IMR-90 (cell line): ENCODE data around the gene SMC4. TPM values are rescaled to one million over a fixed set of nuclear protein-coding genes. Genes with fewer than 3 reads are reported as not detected.

Experiments used
- ATAC-seq: fragments of 200-7000 bp; cut with Tn5 transposase; 2 replicates; pipeline ENCODE4 v1.9.1; 2020; ENCODE audit warnings: low read depth, mild to moderate bottlenecking, moderate library complexity
- BruUV-seq: library from RNA; stranded (reverse); fragments of 400-500 nt; replicated peaks from 2 replicates; lab custom pipeline; 2021; lab: Mats Ljungman, UMichigan
- CTCF ChIA-PET: fragments of 300-600 bp; formaldehyde crosslinking; extraction: SDS; loops from one replicate; lab custom pipeline; 2021; ENCODE audit warnings: antibody characterized with exemption; lab: Yijun Ruan, JAX
- POLR2A ChIA-PET: fragments of 300-600 bp; sonication (Branson Sonifier 250); formaldehyde crosslinking; loops from one replicate; lab custom pipeline; 2022; ENCODE audit warnings: antibody characterized with exemption; ENCODE audit not compliant: unreplicated experiment; lab: Charles Lee
- DNase-seq: peaks from one replicate; pipeline ENCODE4 v3.0.0; 2013
- H2AFZ ChIP-seq: replicated peaks from 2 replicates; pipeline ENCODE3; 2013; ENCODE audit warnings: low read length, mild to moderate bottlenecking; ENCODE audit not compliant: poor library complexity
- H2AK5ac ChIP-seq: 2 replicates; pipeline ENCODE4 v1.6.1; 2013; ENCODE audit warnings: low read depth, low read length, inconsistent platforms
- H2AK9ac ChIP-seq: replicated peaks from 2 replicates; pipeline ENCODE3; 2013; ENCODE audit warnings: mild to moderate bottlenecking, low read depth, low read length, moderate library complexity; ENCODE audit not compliant: poor library complexity
- H2BK120ac ChIP-seq: 2 replicates; pipeline ENCODE4 v1.6.1; 2013; ENCODE audit warnings: low read depth, low read length, inconsistent platforms
- H2BK15ac ChIP-seq: 3 replicates; pipeline ENCODE4 v1.6.1; 2013; ENCODE audit warnings: low read depth, low read length, inconsistent platforms
- H2BK20ac ChIP-seq: 2 replicates; pipeline ENCODE4 v1.6.1; 2013; ENCODE audit warnings: low read depth, mild to moderate bottlenecking, inconsistent platforms, low read length, moderate library complexity
- H2BK5ac ChIP-seq: 2 replicates; pipeline ENCODE4 v1.6.1; 2013; ENCODE audit warnings: mild to moderate bottlenecking, low read depth, low read length, inconsistent platforms; ENCODE audit not compliant: poor library complexity, severe bottlenecking
- H3K14ac ChIP-seq: replicated peaks from 2 replicates; pipeline ENCODE4 v1.6.1; 2013; ENCODE audit warnings: low read depth, low read length, inconsistent platforms
- H3K18ac ChIP-seq: 2 replicates; pipeline ENCODE4 v1.6.1; 2013; ENCODE audit warnings: low read depth, low read length, control low read depth
- H3K23ac ChIP-seq: 2 replicates; pipeline ENCODE4 v1.6.1; 2013; ENCODE audit warnings: low read depth, low read length, inconsistent platforms
- H3K27ac ChIP-seq: 2 replicates; pipeline ENCODE4 v1.5.1; 2013; ENCODE audit warnings: mild to moderate bottlenecking, control low read depth, low read length; ENCODE audit not compliant: insufficient read depth
- H3K27me3 ChIP-seq: 2 replicates; pipeline ENCODE4 v1.6.1; 2013; ENCODE audit warnings: low read length; ENCODE audit not compliant: control insufficient read depth, insufficient read depth
- H3K36me3 ChIP-seq: 2 replicates; pipeline ENCODE4 v1.6.1; 2013; ENCODE audit warnings: low read length, mixed read lengths; ENCODE audit not compliant: control insufficient read depth, insufficient read depth
- H3K4ac ChIP-seq: 2 replicates; pipeline ENCODE4 v1.6.1; 2013; ENCODE audit warnings: low read depth, low read length, inconsistent platforms
- H3K4me1 ChIP-seq: 2 replicates; pipeline ENCODE4 v1.6.1; 2013; ENCODE audit warnings: low read length, mixed read lengths; ENCODE audit not compliant: control insufficient read depth, insufficient read depth
- H3K4me2 ChIP-seq: 2 replicates; pipeline ENCODE4 v1.6.1; 2013; ENCODE audit warnings: low read depth, mild to moderate bottlenecking, control low read depth, low read length, moderate library complexity
- H3K4me3 ChIP-seq: 2 replicates; pipeline ENCODE4 v1.5.1; 2013; ENCODE audit warnings: low read depth, mild to moderate bottlenecking, control low read depth, low read length, moderate library complexity; ENCODE audit not compliant: insufficient read depth
- H3K56ac ChIP-seq: 2 replicates; pipeline ENCODE4 v1.6.1; 2013; ENCODE audit warnings: low read length, inconsistent platforms; ENCODE audit not compliant: insufficient read depth; ENCODE audit errors: extremely low read depth
- H3K79me1 ChIP-seq, 2 experiments: 2 replicates each; pipeline ENCODE4 v1.6.1; 2013; ENCODE audit warnings: low read length in 2 of 2, inconsistent platforms in 1 of 2, low read depth in 1 of 2
- H3K9ac ChIP-seq: 2 replicates; pipeline ENCODE4 v1.6.1; 2013; ENCODE audit warnings: low read depth, low read length, control low read depth
- H3K9me1 ChIP-seq: 2 replicates; pipeline ENCODE4 v1.6.1; 2013; ENCODE audit warnings: low read length, inconsistent platforms; ENCODE audit not compliant: insufficient read depth
- H3K9me3 ChIP-seq: 2 replicates; pipeline ENCODE4 v1.6.1; 2013; ENCODE audit warnings: low read length; ENCODE audit not compliant: control insufficient read depth, insufficient read depth
- H4K20me1 ChIP-seq: 2 replicates; pipeline ENCODE4 v1.6.1; 2013; ENCODE audit warnings: low read length, inconsistent platforms; ENCODE audit not compliant: insufficient read depth
- H4K5ac ChIP-seq: 2 replicates; pipeline ENCODE4 v1.6.1; 2013; ENCODE audit warnings: mild to moderate bottlenecking, low read depth, low read length, control low read depth
- H4K8ac ChIP-seq, 2 experiments: 2 replicates each; pipeline ENCODE4 v1.6.1; 2013; ENCODE audit warnings: low read depth in 2 of 2, low read length in 2 of 2, control low read depth in 1 of 2, inconsistent platforms in 1 of 2
- H4K91ac ChIP-seq: 2 replicates; pipeline ENCODE4 v1.6.1; 2013; ENCODE audit warnings: low read depth, low read length, inconsistent platforms; ENCODE audit not compliant: insufficient read depth
- CTCF ChIP-seq: conservative IDR thresholded peaks from 2 replicates; pipeline ENCODE4 v1.5.1; 2012; ENCODE audit warnings: mild to moderate bottlenecking, low read depth, low read length, improper control_type of control experiment
- FOS ChIP-seq: fragments of 150-350 bp; IDR thresholded peaks from 2 replicates; pipeline ENCODE4 v1.6.1; 2016; ENCODE audit warnings: low read depth, low read length
- MAZ ChIP-seq: IDR thresholded peaks from 2 replicates; pipeline ENCODE4 v1.6.1; 2012; ENCODE audit warnings: low read depth, mild to moderate bottlenecking, low read length, improper control_type of control experiment, moderate library complexity, borderline replicate concordance
- SMC3 ChIP-seq: fragments of 150-350 bp; IDR thresholded peaks from 2 replicates; pipeline ENCODE4 v1.6.1; 2016; ENCODE audit warnings: low read depth, mild to moderate bottlenecking, antibody characterized with exemption, low read length, moderate library complexity
- USF2 ChIP-seq: fragments of 150-350 bp; IDR thresholded peaks from 2 replicates; pipeline ENCODE4 v1.6.1; 2017; ENCODE audit warnings: mild to moderate bottlenecking, antibody characterized with exemption, low read length, low read depth
- WGBS, 2 experiments: methylation state at CpG; one replicate each; pipeline versions ENCODE4 v1.1.5 to v1.1.7; 2013; ENCODE audit warnings: missing lambda C conversion rate in 2 of 2; ENCODE audit not compliant: insufficient read length in 1 of 2; ENCODE audit errors: extremely low coverage in 2 of 2; 5-methylcytosine and 5-hydroxymethylcytosine counted together
- dilution Hi-C: fragments of 300-500 bp; cut with HindIII; formaldehyde crosslinking; loops from one replicate; pipeline ENCODE4 v1.14.3; 2018; ENCODE audit warnings: low sequenced_read_pairs; ENCODE audit not compliant: unreplicated experiment
- in situ Hi-C: fragments of 300-500 bp; cut with MboI; formaldehyde crosslinking; loops from 3 replicates; pipeline ENCODE4 v1.14.3; 2019; ENCODE audit warnings: low sequenced_read_pairs, inconsistent platforms, mixed read lengths
- intact Hi-C: fragments of 100-400 bp; cut with micrococcal nuclease; formaldehyde crosslinking; loops from 2 replicates; pipeline ENCODE4 v1.10.0; 2022
- polyA plus RNA-seq, 3 experiments: library from polyadenylated mRNA; depleted of rRNA; stranded (reverse); fragments of >200 nt; gene quantifications; 2 replicates each; pipeline ENCODE4 v1.2.3, GENCODE V29; 2012; ENCODE audit warnings: low replicate concordance in 1 of 3
- total RNA-seq: library from RNA; depleted of rRNA; stranded (reverse); fragments of >200 nt; gene quantifications from 2 replicates; pipeline ENCODE4 v1.2.3, GENCODE V29; 2012

The SMC4 gene
- total and polyA plus RNA-seq, 2 of the 4 experiments (the other 2 are of a cell fraction), result 48.8 to 50.1 TPM

- peaks cover 4% of the 10 kb centered on the region; the same call in 1 of the 2 replicates for H3K4me1 ChIP-seq
- peak overlapping the region; percentile 23; the same call in 1 of the 2 replicates for H3K23ac ChIP-seq
- H3K4ac ChIP-seq, result no peak overlapping the region
- peaks cover 6 to 34% of the 10 kb centered on the region in 2 experiments; a peak in 2 of 4 replicates for H3K79me1 ChIP-seq
- no peak overlapping the region for H3K18ac ChIP-seq
- H3K27ac ChIP-seq, result no peak overlapping the region
- H2AFZ ChIP-seq, result no peak overlapping the region
- H3K56ac ChIP-seq, result no peak overlapping the region
- H3K4me3 ChIP-seq, result no peak overlapping the region
- H2BK5ac ChIP-seq, result peak overlapping the region; percentile 38
- POLR2A ChIA-PET, result no interaction called here
- H3K9ac ChIP-seq, result no peak overlapping the region
- 100% methylated on average over 1 of the region's 1 CpG; no CpG with 5 or more reads in 1 of the 2 experiments for WGBS, 2 experiments
- H4K8ac ChIP-seq, result peak overlapping the region in 1 of 2 experiments; percentile 31; a peak in 1 of 4 replicates
- BruUV-seq, result no TSS peak
- no peak overlapping the region for H2AK5ac ChIP-seq
- peaks cover 5% of the 10 kb centered on the region for H3K36me3 ChIP-seq
- H2BK120ac ChIP-seq, result no peak overlapping the region
- no peak overlapping the region for H2BK20ac ChIP-seq
- intact Hi-C loops, result no loop called here
- H3K27me3 ChIP-seq, result no peaks in the 10 kb centered on the region
- dilution Hi-C loops, result no loop called here
- 0 out of 2 replicates have a peak overlapping the region, but pooled peaks have one; percentile 16 for H3K14ac ChIP-seq
- no peaks in the 10 kb centered on the region for H3K9me3 ChIP-seq
- DNase-seq, result no peak
- H3K4me2 ChIP-seq, result no peak overlapping the region; the same call in 1 of the 2 replicates
- in situ Hi-C loops, result no loop called here
- H2BK15ac ChIP-seq, result no peak overlapping the region
- CTCF ChIA-PET, result no interaction called here
- H4K20me1 ChIP-seq, result peaks cover 7% of the 10 kb centered on the region; the same call in 1 of the 2 replicates
- TF ChIP-seq CTCF (no peak), SMC3 (no peak), FOS (no peak), USF2 (peak; percentile 65), MAZ (no peak)
- H3K9me1 ChIP-seq, result peaks cover 3% of the 10 kb centered on the region; the same call in 1 of the 2 replicates
- no peak overlapping the region for H2AK9ac ChIP-seq
- H4K5ac ChIP-seq, result peak overlapping the region; percentile 24; the same call in 1 of the 2 replicates
- H4K91ac ChIP-seq, result no peak overlapping the region
- no peak for ATAC-seq
These were observed 45.0 kb downstream of the SMC4 start for GRCh38 chr3:160444411-160444810.
